GM12875 (cell line): ENCODE measurements around the gene PKD2.
"Not testable (repeated sequence)": the region's sequence is repeated elsewhere in the genome, so short reads cannot be mapped to it uniquely, and the experiment has no call there.

ENCODE experiments used
- H3K4me3 ChIP-seq: one replicate; pipeline ENCODE4 v1.5.1; 2011; ENCODE audit warnings: low read depth, low read length, control low read depth
- TF ChIP-seq, protein P1 (sequence below): IDR thresholded peaks from 2 replicates; pipeline ENCODE4 v1.5.1; 2011; ENCODE audit warnings: low read depth, mild to moderate bottlenecking, control low read depth, inconsistent platforms, low read length, moderate library complexity, borderline replicate concordance; ENCODE audit not compliant: insufficient read depth

The PKD2 gene

DNA sequence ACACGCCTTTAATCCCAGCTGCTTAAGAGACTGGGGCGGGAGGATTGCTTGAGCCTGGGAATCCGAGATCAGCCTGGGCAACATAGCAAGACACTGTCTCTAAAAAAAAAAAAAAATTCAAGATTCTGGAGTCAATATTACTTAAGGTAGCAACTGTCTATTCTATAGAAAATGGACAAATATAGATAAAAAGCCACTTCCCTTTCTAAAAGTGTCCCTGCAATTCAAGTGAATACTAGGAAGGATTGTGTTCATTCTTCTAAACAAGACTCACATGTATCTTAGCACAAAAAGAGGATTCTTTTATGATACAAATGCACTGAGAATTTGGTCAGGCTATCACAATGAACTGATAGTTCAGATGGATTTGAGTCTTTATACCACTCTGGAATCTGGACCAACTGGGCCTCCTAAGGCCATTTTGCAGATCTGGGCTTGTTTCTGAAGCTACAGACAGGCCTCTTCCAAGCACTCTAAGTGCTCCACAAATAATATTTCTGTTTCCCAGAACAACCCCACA lies 7.0 kb downstream of the PKD2 start:
- TF ChIP-seq, protein P1, sequence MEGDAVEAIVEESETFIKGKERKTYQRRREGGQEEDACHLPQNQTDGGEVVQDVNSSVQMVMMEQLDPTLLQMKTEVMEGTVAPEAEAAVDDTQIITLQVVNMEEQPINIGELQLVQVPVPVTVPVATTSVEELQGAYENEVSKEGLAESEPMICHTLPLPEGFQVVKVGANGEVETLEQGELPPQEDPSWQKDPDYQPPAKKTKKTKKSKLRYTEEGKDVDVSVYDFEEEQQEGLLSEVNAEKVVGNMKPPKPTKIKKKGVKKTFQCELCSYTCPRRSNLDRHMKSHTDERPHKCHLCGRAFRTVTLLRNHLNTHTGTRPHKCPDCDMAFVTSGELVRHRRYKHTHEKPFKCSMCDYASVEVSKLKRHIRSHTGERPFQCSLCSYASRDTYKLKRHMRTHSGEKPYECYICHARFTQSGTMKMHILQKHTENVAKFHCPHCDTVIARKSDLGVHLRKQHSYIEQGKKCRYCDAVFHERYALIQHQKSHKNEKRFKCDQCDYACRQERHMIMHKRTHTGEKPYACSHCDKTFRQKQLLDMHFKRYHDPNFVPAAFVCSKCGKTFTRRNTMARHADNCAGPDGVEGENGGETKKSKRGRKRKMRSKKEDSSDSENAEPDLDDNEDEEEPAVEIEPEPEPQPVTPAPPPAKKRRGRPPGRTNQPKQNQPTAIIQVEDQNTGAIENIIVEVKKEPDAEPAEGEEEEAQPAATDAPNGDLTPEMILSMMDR = no peak
- H3K4me3 ChIP-seq = no peak overlapping the region

DNA sequence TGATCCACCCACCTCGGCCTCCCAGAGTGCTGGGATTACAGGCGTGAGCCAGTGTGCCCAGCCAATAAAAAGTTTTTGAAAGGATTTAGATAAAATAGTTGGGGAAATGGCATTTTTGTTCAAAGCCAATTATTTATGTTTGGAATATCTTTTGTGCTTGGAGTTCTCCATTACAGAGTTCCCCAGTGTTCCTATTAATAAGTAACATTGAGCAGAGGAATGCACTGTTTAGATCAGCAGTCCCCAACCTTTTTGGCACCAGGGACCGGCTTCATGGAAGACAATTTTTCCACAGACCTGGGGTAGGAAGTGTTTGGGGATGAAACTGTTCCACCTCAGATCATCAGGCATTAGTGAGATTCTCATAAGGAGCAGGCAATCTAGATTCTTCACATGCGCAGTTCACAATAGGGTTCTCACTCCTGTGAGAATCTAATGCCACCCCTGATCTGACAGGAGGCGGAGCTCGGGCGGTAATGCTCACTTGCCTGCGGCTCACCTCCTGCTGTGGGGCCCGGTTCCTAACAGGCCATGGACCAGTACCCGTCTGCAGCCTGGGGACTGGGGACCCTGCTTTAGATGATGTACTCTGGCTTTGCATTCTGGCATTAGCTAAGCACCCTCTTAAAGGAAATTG lies 8.3 kb downstream of the PKD2 start:
- TF ChIP-seq, protein P1 = no peak
- no peak overlapping the region for H3K4me3 ChIP-seq

- TF ChIP-seq, protein P1 = no peak
These were observed 10.3 kb downstream of the PKD2 start for GRCh38 chr4:88017516-88018297.

DNA sequence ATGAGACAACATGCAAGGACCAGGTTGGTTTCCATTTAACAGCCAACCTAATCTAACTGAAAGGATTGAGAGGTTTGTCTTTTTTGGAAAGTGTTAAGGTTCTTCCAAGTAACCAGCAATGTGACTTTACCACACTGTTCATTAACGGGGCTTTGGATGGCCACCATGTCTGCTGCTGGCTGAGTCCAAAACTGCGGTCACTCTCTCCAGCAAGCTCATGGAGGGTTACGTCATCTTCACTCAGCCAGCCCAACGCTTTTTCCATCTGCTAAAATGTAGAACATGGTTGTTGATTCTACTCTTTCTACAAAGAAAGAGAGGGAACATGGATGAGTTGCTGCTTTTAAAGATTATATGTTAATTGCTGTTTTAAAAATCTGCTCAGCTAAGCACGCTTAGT lies 11.0 kb downstream of the PKD2 start:
- H3K4me3 ChIP-seq = no peak overlapping the region
- TF ChIP-seq, protein P1 = no peak

More at GRCh38 chr4:88017516-88018297, 10.3 kb downstream of the PKD2 start:
- H3K4me3 ChIP-seq = no peak overlapping the region

DNA sequence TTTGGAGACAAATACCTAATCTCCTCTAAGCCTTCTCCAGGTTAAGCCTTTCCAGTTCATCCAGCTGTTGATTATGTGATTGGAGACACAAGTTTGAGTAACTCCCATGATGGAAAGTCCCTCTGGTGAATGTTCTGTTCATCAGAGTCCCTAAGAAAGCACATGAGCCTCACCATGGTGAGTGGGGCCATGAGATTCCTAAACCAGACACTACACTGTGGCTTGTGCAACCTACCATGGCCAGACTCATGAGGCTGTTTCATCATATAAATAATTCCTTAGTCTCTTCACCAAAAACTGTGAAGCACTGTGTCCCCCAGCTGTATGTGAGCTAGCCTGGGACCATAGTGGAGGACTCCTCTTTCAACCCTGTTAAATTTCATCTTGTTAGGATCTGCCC lies 14.4 kb downstream of the PKD2 start:
- H3K4me3 ChIP-seq = no peak overlapping the region
- TF ChIP-seq, protein P1 = no peak

DNA sequence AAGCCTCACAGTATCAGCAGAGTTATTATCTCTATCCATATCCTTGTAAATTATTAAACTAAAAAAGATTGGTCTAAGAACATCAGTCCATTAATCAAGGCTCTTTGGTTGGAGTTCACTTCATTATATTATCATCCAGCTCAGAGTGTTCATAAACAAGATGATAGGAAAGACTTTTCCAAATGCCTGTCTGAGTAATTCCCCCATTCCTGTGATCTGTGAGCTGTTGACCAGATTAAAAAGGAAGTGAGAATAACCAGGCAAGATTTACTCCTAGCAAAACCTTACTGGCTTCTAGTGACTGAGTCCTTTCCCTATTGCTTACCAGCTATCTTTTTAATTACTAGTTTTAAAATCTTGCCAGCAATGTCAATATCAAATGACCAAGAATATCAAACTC lies 14.9 kb downstream of the PKD2 start:
- no peak overlapping the region for H3K4me3 ChIP-seq
- TF ChIP-seq, protein P1 = no peak

GRCh38 chr4:88025868-88026661 lies 18.6 kb downstream of the PKD2 start:
- H3K4me3 ChIP-seq = not testable (repeated sequence)
